ENCODE results near the gene SFTA2. TPM values are rescaled to one million over a fixed set of nuclear protein-coding genes. Genes with fewer than 3 reads are reported as not detected.

SFTA2 gene
- total and polyA plus RNA-seq, 8 donors, result 2.8 to 94.7 (median 15.2) TPM; not detected in 3

- no peak overlapping the region for H3K27ac ChIP-seq
- WGBS, 5 donors, result 80 to 85% (median 83%) methylated on average over 16 to 23 of the region's 23 CpGs
- H3K27me3 ChIP-seq, result no peaks in the 10 kb centered on the region
- intact Hi-C loops (cut with DNase I; ENCODE audit: low total_unique reads), result no loop called here
- H3K4me1 ChIP-seq, result no peaks in the 10 kb centered on the region
- H3K4me3 ChIP-seq, result no peak overlapping the region
- TF ChIP-seq POLR2A (IDR thresholded peaks at IDR 0.05) (no peak), POLR2AphosphoS5 (IDR thresholded peaks at IDR 0.05) (no peak), EP300 (IDR thresholded peaks at IDR 0.05) (no peak), CTCF (IDR thresholded peaks at IDR 0.05) (no peak)
- peaks cover 44 to 67% (median 65%) of the 10 kb centered on the region in 4 donors for H3K36me3 ChIP-seq
- no peak for DNase-seq
- no peaks in the 10 kb centered on the region for H3K9me3 ChIP-seq
These were observed 33.1 kb downstream of the SFTA2 start for GRCh38 chr6:30898750-30899360.

DNA sequence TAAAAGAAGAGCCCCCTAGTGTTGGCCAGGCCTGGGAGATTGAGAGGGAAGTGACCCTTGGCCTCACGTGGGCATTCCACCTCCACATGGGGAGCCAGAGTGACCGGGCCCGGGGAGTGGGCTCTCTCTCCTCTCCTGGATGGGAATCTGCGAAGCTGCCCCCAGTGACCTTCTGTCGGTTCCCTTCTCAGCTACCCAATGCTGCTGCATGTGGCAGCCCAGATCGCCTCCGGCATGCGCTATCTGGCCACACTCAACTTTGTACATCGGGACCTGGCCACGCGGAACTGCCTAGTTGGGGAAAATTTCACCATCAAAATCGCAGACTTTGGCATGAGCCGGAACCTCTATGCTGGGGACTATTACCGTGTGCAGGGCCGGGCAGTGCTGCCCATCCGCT is 34.1 kb downstream of the SFTA2 start:
- no peak for DNase-seq
- no peak for TF ChIP-seq CTCF (IDR thresholded peaks at IDR 0.05)
- no peak for TF ChIP-seq EP300 (IDR thresholded peaks at IDR 0.05)
- no peak for TF ChIP-seq POLR2AphosphoS5 (IDR thresholded peaks at IDR 0.05)
- TF ChIP-seq POLR2A (IDR thresholded peaks at IDR 0.05), result no peak
- no peak overlapping the region for H3K27ac ChIP-seq
- H3K4me3 ChIP-seq, result no peak overlapping the region
- H3K36me3 ChIP-seq, result peaks cover 54 to 77% (median 75%) of the 10 kb centered on the region in 4 donors
- no peaks in the 10 kb centered on the region for H3K9me3 ChIP-seq
- no peaks in the 10 kb centered on the region for H3K4me1 ChIP-seq
- 72 to 91% (median 85%) methylated on average over 8 to 16 of the region's 16 CpGs for WGBS, 5 donors
- H3K27me3 ChIP-seq, result no peaks in the 10 kb centered on the region
- intact Hi-C loops (cut with DNase I; ENCODE audit: low total_unique reads), result no loop called here

DNA sequence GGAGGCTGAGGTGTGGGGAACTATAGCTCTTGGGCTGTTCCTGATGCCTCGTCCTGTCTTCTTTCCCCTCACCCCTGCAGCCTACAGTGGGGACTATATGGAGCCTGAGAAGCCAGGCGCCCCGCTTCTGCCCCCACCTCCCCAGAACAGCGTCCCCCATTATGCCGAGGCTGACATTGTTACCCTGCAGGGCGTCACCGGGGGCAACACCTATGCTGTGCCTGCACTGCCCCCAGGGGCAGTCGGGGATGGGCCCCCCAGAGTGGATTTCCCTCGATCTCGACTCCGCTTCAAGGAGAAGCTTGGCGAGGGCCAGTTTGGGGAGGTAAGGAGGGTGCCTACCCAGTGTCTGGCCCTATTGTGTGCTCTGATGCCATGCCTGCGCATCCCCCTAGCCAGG is 35.4 kb downstream of the SFTA2 start:
- H3K36me3 ChIP-seq, result peaks cover 66 to 90% (median 88%) of the 10 kb centered on the region in 4 donors
- WGBS, 5 donors, result 91 to 95% (median 93%) methylated on average over 13 of the region's 13 CpGs

DNA sequence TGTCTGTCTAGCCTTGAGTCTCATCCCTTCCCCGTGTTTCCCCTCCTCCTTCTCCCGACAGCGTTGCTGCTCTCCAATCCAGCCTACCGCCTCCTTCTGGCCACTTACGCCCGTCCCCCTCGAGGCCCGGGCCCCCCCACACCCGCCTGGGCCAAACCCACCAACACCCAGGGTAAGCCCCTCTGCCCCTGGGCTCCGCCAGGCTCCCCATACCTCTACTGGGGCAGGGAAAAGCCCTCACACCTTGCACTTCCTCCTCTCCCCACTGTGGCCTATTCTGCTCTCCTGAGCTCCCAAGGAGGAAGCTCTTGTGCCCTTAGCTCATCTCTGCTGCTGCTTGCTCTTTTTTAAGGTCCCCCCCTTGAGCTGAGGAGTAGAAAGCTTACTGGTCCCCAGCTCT is 36.6 kb downstream of the SFTA2 start:
- peaks cover 72 to 100% (median 100%) of the 10 kb centered on the region in 4 donors for H3K36me3 ChIP-seq
- no peak for DNase-seq
- intact Hi-C loops (cut with DNase I; ENCODE audit: low total_unique reads), result no loop called here
- 79 to 84% (median 83%) methylated on average over 10 of the region's 10 CpGs for WGBS, 5 donors
- H3K4me1 ChIP-seq, result peaks cover 0 to 7% (median 1%) of the 10 kb centered on the region in 4 donors
- TF ChIP-seq POLR2A (IDR thresholded peaks at IDR 0.05), result no peak
- no peak overlapping the region for H3K4me3 ChIP-seq
- no peaks in the 10 kb centered on the region for H3K27me3 ChIP-seq
- H3K9me3 ChIP-seq, result no peaks in the 10 kb centered on the region
- no peak overlapping the region for H3K27ac ChIP-seq

More for the DNA sequence above, 35.4 kb downstream of the SFTA2 start:
- no peak for DNase-seq
- TF ChIP-seq CTCF (IDR thresholded peaks at IDR 0.05) (no peak), POLR2A (IDR thresholded peaks at IDR 0.05) (no peak), EP300 (IDR thresholded peaks at IDR 0.05) (no peak)
- Histone ChIP-seq H3K27ac (no peak overlapping the region), H3K27me3 (no peaks in the 10 kb centered on the region), H3K4me1 (no peaks in the 10 kb centered on the region), H3K9me3 (no peaks in the 10 kb centered on the region), H3K4me3 (no peak overlapping the region)
- intact Hi-C loops (cut with DNase I; ENCODE audit: low total_unique reads), result no loop called here

GRCh38 chr6:30894935-30895334 is 37.0 kb downstream of the SFTA2 start:
- peaks cover 72 to 100% (median 100%) of the 10 kb centered on the region in 4 donors for H3K36me3 ChIP-seq
- H3K4me3 ChIP-seq, result no peak overlapping the region
- no peak overlapping the region for H3K27ac ChIP-seq
- WGBS, 5 donors, result 92 to 95% (median 92%) methylated on average over 3 of the region's 3 CpGs
- no peak for DNase-seq
- no peaks in the 10 kb centered on the region for H3K27me3 ChIP-seq
- H3K4me1 ChIP-seq, result peaks cover 0 to 11% (median 5%) of the 10 kb centered on the region in 4 donors
- H3K9me3 ChIP-seq, result no peaks in the 10 kb centered on the region
- intact Hi-C loops (cut with DNase I; ENCODE audit: low total_unique reads), result no loop called here
- no peak for TF ChIP-seq CTCF (IDR thresholded peaks at IDR 0.05)
- no peak for TF ChIP-seq POLR2AphosphoS5 (IDR thresholded peaks at IDR 0.05)
- TF ChIP-seq EP300 (IDR thresholded peaks at IDR 0.05), result no peak
- no peak for TF ChIP-seq POLR2A (IDR thresholded peaks at IDR 0.05)
